ENCODE results near the gene SUFU.
A peak's percentile ranks its signal among the peaks of the same experiment; 100 is the strongest.

The SUFU gene

GRCh38 chr10:102670871-102671434, 167.2 kb downstream of the SUFU start:
- no peak for DNase-seq (ENCODE audit: low read depth in 3 of 3)

DNA sequence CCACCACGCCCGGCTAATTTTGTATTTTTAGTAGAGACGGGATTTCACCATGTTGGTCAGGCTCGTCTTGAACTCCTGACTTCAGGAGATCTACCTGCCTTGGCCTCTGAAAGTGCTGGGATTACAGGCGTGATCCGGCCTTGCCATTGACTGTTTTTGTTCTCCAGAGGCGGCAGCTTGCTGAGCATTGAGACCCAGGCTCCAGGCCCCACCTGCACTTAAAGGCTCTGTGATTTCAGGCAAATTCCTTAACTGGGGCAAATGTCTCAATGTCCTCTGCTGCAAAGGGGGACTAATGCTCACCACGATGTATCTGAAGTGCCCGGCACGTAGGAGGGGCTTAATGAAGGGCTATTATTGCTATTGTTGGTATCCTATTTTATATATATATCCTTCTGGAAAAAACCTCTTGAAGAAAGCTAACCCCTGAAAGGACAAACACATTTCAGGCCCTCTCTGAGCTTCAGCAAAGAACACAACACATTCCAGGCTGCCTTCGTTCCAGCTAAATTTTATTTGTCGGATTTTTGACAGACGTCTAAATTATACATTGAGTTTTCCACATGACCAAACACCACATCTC, 169.6 kb downstream of the SUFU start:
- no peak for DNase-seq (ENCODE audit: low read depth in 3 of 3)

- DNase-seq (ENCODE audit: low read depth in 3 of 3): peak in 2 of 3 experiments; percentile 30 to 40
Measured at GRCh38 chr10:102673819-102674511, 170.2 kb downstream of the SUFU start.

DNA sequence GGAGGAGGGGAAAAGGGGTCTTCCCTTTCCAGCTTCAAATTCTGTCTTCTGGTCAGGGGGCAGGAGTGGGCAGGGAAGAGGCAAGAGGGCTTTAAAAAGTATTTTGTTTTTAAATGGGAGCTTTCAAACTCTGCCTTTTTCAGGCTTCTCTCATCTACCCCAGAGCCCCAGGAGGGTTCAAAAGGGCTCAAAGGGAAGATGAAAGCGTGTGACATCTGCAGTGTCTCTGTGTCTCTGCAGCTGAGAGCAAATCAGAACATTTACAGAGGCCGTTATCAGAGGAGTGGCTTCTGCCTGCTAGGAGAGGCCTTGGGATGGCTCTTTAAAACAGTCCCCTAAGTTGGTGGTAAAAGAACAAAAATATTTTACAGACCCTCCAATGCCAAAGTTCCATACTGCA, 170.8 kb downstream of the SUFU start:
- DNase-seq (ENCODE audit: low read depth in 3 of 3): no peak

DNA sequence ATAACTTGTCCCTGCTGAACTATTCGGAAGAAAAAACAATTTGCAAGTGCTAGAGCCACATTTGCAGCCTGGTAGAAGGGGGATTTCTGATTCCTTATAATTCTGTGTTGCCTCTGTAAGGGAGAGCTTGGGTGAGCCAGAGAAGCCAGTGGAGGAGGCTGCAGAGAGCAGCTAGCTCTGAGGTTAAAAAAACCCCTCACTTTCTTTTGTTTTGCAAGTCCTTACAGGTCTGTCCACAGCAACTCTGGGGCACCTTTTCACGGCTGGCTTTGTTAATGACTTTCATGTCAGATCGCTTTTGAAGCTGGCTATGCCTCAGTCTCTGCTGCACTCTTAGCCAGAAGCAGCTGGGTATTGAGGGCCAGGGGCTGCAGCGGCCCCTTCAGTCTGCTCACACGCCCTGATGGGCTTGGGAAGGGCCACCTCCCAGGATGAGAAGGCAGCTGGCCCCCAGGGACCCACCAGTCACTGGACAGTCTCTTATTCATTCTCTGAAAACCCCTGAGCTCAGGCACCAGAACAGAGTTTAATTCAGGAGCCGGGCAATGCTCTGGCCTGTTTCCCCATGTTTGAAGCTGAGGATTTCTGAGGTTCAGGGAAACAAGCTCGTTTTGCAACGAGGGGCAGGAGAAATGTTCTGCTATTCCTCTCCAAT, 171.4 kb downstream of the SUFU start:
- no peak for DNase-seq (ENCODE audit: low read depth in 3 of 3)

- DNase-seq (ENCODE audit: low read depth in 3 of 3): no peak
Measured at GRCh38 chr10:102675666-102676533, 172.1 kb downstream of the SUFU start.

DNA sequence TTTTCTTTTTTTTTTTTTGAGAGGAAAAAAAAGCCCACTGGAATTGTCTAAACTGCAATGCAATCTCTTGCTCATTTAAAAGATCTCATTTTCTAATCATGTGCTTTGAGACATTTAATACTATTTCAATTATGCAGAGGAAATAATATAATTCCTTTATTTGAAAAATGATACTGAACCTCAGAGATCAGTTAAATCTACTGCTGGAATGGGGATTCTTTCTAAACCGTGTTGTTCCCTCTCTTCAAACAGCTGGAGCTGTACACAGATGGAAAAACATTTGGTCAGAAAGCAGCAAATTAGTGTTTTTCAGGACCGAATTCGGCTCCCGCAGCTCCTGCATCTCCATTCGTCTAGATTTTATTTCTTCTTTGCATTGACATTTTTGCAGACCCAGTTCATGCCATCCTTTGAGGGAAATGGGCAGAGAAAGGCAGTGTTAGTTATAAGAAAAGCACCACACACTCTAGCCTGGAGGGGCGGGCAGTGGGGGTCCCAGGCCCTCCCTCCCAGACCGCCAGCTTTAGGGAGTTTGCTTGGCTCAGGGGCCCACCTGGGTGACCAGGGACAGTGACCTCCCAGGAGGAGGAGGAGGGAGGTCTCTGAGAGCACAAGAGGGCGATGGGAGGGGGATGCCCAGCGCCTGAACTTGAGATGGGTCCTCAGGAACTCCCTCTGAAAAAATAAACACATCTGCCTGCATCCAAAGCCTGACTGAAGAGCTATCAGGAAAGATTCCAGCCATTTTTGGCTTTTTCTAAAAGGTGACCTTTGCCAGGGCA, 173.0 kb downstream of the SUFU start:
- DNase-seq (ENCODE audit: low read depth in 3 of 3): no peak

- DNase-seq (ENCODE audit: low read depth in 3 of 3): no peak
Measured at GRCh38 chr10:102677331-102678067, 173.7 kb downstream of the SUFU start.

GRCh38 chr10:102678068-102678400, 174.3 kb downstream of the SUFU start:
- no peak for DNase-seq (ENCODE audit: low read depth in 3 of 3)

DNA sequence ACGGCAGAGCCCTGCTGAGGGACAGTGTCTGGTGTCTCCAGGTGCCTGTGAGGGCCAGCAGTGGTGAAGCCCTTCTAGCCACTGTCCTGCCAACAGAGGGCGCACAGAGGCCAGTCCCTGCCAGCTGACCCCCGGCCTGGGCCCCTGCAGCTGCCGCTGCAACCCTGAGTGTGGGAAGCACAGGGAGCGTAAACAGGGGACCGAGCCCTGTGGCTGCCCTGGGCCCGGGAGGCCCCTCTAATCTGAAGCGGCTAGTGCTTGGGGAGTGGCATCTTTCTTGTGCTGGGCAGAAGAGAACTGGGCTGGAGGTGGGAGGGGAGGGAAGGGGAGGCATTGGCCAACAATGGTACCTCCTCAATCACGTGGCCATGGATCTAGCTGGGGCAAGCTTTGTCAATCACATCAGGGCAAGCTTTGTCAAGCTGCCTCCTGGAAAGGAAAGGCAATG, 175.1 kb downstream of the SUFU start:
- no peak for DNase-seq (ENCODE audit: low read depth in 3 of 3)

- DNase-seq (ENCODE audit: low read depth in 3 of 3): no peak
Measured at GRCh38 chr10:102679596-102679995, 175.8 kb downstream of the SUFU start.

GRCh38 chr10:102681696-102682095, 177.9 kb downstream of the SUFU start:
- DNase-seq (ENCODE audit: low read depth in 3 of 3): no peak

DNA sequence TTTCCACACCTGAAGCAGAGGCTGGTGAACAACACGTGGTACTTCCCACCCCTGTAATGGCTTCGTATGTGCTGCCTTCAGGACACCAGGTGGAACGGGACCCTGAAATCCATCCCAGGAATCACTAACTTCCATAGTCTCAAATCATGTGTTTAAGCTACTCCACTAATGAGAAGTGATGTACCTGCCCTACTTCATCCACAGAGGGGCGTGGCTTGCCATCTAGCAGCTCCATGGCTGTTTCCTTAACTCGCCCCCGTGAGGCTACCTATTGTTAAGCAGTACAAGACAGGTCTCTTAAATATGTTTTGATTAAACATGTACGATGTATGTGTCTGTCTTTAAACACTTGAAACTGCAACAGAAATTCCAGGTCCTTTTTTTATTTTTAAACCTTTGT, 178.6 kb downstream of the SUFU start:
- DNase-seq (ENCODE audit: low read depth in 3 of 3): no peak

DNA sequence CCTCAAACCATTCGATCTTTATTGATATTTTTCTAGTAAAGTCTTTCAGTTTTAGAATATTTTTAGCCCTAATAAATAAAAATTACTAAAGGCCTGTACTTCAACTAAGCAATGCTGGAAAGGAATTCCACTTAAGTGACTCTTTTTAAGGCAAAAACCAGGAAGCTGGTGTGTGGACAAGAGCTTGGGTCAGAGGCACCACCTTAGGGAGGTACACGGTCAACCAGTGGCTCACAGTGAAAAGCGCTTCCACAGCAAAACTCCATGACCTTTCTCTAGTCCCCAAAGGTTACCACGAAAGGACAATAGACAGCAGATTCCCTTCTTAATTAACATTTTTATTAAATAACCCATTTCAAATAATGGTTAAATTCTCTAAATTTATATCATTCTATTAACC, 179.2 kb downstream of the SUFU start:
- DNase-seq (ENCODE audit: low read depth in 3 of 3): no peak

All from stimulated activated CD4-positive, alpha-beta T cell treated with anti-CD3 and anti-CD28 coated beads, TNF-alpha, amount 100 ng/mL, for 4 hours (primary cell).